NCI-H2081 (cell line): ENCODE measurements around the gene SPATA9.
"Not testable (repeated sequence)": the region's sequence is repeated elsewhere in the genome, so short reads cannot be mapped to it uniquely, and the experiment has no call there.

ENCODE experiments used
- DNase-seq, 2 experiments: peaks; one replicate each; lab custom pipeline; 2025; lab: John Stamatoyannopoulos, UW

Gene SPATA9

DNA sequence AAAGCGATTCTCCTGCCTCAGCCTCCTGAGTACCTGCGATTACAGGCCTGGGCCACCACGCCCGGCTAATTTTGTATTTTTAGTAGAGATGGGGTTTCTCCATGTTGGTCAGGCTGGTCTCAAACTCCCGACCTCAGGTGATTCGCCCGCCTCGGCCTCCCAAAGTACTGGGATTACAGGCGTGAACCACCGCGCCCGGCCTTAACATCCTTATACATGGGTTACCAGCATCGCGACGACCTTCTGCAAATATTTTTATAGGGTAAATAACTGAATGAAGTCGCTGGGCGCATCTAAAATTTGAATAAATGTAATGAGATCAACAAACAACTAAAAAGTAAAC lies 36.6 kb downstream of the SPATA9 start:
- not testable (repeated sequence) for DNase-seq

DNA sequence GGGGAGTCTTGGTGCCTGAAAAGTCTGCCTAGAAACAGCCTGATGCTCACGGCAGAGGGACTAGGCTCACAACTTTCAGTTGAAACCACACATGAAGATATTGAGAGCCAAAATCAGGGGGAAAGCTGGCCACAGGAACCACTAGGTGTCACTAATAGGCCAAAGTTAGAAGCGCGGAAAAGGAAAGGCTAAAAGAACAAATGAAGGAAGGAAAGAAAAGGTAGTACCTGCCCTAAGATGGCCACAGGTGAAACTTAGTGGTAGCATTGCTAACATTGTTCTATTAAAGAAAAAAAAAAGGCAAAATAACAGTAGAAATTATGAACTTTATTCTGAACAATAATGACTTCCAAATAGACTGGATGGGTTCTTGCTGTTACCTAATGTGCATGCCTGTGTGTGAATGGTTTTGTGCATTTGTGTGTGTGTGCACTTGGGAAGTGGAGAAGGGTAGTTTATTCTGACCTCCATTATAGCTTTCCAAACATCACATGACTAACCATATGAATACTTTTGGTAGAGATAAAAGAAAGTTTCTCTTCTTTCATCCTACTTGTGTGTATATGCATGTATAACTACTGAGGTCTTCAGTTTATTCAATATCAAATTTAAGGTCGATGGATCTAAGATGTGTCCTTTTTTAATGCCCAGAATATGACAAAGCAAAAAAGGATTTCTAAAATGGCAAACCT lies 38.3 kb downstream of the SPATA9 start:
- DNase-seq, result peak; percentile 34 to 45

DNA sequence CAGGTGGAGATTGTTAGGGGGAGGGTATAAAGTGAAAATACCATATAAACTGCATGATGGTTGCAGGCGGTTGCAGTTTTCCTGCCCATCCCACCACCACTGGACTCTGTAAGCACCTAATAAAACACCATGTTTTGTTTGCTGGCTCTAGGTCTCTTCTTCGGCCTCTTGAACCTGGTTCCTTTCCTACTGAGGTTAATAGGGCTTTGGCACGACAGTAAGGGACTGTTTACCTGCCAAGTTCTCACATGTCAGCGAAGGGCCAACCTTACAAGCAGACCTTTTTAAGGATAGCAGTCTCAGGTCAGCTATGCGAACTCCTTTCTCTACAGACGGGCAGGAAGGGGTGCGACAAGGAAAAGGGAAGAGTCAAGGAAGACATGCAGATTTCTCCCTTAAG lies 39.6 kb downstream of the SPATA9 start:
- no peak for DNase-seq

DNA sequence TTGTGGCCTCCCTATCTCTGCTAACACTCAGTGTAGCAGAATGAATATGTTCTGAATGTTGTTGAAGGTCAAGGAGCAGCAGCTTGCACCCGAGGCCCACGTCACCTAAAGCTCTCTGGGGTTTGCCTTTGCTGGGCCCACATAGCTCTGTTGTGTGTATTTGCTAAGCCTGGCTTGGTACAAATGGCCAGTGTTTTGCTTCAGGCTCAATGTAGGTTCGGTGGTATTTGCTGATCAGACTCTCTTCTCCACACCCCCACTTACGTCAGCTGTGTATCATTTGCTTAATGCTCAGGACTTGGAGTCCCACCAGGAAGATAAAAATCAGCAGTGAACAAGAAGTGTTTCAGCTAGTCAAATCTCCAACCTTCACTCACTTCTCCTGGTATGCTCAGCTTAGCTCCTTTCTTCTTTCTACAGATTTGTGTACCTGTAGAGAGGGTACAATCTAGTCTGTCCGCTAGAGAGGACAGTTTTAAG lies 41.0 kb downstream of the SPATA9 start:
- DNase-seq, result no peak

DNA sequence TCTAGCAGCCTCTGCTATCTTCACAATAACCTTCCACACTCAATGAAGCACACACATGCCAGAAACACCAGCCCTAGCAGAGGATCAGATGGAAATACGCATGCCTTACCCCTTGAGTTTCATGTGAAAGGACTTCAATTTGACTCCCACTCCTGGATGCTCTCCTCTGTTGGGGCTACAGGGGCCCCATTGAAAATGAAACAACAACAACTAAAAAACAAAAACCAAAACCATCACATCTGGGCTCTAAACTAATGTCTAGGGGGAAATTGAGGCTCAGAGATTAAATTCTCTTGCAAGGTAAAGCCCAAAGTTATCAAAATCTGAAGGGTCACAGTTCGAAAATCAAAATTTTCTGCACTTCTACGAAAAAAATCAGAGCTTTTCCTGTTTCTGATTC lies 44.2 kb downstream of the SPATA9 start:
- no peak for DNase-seq

DNA sequence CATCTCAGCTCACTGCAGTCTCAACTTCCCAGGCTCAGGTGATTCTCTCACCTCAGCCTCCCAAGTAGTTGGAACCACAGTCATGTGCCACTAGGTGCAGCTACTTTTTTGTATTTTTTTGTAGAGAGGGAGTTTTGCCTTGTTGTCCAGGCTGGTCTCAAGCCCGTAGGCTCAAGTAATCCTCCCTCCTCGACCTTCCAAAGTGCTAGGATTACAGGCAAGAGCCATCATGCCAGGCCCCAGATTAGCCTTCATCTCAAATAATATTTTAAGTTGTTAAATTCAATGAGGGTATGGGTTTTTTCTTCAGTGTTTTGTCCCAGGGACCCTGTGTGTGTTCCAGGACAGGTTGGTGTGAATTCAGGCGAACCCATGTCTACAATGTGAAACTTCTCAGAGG lies 48.7 kb downstream of the SPATA9 start:
- DNase-seq, result no peak

DNA sequence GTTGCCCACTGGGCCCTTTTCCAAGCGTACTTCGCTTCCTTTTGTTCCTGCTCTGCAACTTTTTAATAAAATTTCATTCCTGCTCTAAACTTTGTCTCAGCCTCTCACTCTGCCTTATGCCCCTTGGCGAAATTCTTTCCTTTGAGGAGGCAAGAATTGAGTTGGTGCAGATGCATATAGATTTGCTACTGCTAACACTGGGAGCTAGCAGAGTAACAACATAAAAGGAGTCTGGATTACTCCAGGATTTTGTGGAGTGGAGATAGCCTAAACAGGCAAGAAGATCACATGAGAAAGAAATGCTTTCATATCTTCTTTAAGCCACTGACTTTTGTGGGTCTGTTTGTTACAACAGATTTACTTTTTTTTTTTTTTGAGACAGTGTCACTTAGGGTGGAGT lies 49.1 kb downstream of the SPATA9 start:
- DNase-seq, result no peak

DNA sequence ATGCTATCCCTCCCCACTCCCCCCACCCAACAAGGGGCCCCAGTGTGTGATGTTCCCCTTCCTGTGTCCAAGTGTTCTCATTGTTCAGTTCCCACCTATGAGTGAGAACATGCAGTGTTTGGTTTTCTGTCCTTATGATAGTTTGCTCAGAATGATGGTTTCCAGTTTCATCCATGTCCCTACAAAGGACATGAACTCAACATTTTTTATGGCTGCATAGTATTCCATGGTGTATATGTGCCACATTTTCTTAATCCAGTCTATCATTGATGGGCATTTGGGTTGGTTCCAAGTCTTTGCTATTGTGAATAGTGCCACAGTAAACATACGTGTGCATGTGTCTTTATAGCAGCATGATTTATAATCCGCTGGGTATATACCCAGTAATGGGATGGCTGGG lies 49.8 kb downstream of the SPATA9 start:
- DNase-seq, result not testable (repeated sequence)

DNA sequence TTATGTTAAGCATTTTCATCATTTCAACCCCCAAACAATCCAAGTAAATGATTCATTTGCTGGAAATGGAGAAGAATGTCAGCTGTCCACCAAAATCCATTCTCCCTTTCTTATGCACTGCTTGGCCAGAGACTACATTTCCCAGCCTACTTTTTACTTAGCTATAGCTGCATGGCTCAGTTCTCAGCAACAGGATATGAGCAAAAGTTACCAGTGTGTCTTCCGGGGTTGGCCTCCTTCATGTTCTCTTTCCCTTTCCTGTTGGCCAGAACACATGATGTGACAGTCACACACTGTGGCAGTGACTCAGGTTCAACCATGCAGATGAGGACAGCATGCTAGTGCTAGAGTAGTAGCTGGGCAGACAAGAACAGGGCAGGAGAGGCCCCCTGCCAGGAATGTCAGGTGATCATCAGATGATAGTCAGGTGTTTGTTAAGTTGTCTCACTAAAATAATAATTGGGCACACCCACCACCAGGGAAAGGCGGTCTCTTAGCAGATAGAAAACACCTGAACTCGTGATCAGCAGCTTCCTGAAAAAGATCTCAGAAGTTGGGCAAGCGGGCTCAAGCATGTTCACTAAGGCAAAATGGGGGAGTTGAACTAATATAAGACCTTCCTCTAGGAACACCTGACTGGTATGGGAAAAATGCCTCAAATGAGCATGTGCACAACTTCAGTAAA lies 50.7 kb downstream of the SPATA9 start:
- no peak for DNase-seq

DNA sequence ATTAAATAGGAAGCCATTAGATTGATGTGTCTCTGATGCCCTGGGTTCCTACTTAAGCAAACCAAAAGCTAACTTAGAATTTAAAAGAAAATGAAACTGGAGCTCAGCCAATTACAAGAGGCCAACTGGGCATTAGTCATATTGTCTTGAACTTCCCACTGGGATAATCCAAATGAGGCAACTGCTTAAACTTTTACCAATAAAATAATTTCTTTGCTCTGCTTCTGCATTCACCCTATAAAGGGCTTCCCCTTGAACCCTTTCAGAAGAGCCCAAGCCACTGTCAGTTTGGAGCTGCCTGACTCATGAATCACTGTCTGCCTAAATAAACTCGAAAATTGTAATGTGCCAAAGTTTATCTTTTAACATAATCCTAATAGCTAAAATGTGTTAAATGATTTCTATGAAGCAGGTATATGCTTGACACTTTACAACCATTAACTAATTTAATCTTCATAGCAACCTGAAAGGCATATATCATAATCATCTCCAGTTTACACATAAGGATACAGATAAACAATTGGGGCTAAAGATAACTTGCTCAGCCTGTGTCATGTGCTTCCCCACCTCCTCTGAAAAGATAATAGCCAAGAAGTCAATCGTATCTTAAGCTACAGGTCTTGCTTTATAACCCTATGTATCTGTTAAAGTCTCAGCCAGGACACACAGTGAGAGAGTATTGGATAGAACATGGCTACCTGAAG lies 51.4 kb downstream of the SPATA9 start:
- no peak for DNase-seq

DNA sequence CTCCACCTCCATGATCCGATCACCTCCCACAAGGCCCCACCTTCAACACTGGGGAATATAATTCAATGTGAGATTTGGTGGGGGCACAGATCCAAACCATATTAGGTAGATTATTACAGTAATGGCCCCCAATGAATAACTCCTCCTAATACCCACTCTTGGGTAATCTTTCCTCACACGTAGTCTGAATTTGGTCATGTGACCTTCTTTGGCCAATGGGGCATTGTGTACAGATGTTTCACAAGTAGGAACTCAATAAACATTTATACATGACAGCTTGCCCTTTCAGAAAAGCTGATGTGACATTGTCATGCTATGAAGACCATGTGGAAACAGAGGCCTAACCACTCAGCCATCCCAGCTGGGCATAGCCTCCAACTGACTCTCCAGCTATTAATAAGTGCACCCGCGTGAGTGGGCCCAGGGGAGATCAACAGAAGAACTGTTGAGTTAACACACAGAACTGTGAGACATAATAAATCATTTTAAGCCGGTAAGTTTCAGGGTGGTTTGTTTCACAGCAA lies 52.3 kb downstream of the SPATA9 start:
- no peak for DNase-seq

DNA sequence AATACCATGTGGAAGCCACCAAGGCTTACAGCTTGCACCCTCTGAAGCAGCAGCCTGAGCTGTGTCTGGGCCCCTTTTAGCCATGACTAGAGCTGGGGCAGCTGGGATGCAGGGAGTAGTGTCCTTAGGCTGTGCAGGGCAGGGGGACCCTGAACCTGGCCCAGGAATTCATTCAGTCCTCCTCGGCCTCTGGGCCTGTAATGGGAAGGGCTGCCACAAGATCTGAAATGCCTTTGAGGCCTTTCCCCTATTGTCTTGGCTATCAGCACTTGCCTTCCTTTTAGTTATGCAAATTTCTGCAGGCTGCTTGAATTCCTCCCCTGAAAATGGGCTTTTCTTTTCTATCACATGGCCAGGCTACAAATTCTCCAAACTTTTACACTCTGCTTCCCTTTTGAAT lies 53.9 kb downstream of the SPATA9 start:
- no peak for DNase-seq

DNA sequence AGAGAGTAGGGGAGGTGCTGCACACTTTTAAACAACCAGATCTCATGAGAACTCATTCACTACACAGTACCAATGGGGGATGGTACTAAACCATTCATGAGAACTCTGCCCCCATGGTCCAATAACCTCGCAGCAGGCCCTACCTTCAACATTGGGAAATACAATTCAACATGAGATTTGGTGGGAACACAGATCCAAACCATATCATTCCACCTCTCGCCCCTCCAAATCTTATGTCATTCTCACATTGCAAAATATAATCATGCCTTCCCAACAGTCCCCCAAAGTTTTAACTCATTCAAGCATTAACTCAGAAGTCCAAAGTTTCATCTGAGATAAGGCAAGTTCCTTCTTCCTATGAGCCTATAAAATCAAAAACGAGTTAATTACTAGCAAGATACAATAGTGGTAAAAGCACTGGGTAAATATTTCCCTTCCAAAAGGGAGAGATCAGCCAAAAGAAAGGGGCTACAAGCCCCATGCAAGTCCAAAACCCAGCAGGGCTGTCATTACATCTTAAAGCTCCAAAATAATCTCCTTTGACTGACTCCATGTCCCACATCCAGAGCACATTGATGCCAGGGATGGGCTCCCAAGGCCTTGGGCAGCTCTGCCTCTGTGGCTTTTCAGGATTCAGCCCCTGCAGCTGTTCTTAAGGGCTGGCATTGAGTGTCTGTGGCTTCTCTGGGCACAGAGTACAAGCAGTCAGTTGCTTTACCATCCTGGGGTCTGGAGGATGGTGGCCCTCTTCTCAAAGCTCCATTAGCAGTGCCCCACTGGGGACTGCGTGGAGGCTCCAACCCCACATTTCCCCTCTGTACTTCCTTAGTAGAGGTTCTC lies 54.6 kb downstream of the SPATA9 start:
- DNase-seq, result no peak

DNA sequence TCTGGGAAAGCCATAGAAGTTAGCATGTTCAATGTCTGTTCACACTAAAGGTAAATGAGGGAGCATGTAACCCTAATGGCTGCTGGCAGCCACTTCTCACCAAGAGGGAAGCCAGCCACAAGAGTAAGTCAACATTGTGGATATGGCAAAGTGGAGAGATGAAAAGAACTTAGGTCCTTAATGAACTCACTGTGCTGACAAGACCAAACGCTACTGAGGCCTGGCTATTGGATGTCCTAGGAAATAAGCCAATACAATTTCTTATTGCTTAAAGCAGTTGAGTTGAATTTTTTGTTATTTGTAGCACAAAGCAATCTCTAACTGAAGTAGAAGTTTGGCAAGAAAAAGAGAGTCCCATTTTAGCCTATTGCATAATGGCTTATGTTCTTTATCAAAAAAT lies 56.1 kb downstream of the SPATA9 start:
- DNase-seq, result no peak

DNA sequence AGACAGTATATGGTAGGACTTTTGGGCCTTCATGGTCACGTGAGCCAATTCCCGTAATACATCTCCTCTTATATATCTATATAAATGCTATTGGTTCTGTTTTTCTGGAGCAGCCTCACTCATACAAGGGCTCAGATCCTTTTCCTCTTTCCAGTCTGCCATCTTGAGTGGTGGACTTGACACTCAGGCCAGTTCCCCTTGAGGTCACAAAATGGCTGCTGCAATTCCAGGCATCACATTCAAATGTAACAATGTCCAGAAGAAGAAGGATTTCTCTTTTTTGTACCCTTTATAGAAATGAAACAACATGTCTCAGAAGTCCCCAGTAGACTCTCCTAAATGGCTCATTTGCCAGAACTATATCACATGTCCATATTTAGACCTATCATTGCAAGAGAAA lies 58.4 kb downstream of the SPATA9 start:
- no peak for DNase-seq

DNA sequence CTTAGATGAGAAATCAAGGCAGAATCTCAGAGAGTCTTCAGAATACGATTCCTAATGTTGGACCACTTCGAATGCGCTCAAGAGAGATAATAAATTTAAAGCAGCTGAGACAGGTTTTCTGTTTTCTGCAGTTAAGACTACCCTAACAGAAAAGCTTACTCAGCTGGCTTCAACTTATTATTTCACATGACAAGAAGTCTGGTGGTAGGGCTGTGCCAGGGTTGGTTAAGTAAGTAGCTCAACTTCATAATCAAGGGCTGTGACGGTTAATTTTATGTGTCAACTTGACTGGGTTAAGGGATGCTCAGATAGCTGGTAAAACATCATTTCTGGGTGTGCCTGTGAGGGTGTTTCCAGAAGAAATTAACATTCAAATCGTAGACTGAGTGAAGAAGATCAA lies 59.1 kb downstream of the SPATA9 start:
- DNase-seq, result no peak

DNA sequence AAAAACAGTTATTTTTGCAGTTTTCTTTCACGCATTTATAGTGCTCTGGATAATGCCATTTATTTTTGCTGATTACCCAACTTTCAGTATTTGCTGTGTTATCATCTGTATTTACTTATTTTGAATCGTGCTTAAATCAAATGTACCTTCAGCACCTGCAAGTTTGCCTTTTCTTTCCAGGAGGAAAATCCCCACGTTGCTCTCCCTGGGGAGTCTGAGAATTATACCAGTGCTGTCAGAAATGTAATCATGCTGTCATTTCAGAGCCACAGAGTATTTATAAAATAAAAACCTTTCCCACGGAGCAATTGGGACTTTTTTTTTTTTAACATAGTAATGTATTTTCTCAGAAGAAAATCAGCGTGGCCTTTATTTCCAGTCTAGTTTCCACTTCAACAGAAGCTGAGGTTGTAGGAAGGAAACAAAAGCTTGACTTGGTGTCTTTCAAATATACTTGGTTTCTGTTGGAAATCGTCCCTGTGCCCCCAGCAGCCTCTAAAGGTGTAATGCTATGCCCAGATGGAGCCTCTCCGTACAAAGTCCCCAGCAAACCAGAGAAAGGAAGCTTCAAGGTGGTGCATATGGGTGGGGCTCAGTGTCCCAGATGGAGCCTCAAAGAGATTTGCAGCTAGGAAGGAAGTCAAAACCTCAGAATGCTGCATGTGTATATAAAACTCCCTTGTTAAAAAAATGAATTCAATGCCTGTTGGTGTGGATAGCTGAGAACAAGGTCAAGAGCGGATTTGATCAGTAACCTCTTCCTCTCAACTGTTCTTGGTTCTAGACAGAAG lies 60.8 kb downstream of the SPATA9 start:
- peak in 1 of 2 experiments; percentile 13 for DNase-seq

DNA sequence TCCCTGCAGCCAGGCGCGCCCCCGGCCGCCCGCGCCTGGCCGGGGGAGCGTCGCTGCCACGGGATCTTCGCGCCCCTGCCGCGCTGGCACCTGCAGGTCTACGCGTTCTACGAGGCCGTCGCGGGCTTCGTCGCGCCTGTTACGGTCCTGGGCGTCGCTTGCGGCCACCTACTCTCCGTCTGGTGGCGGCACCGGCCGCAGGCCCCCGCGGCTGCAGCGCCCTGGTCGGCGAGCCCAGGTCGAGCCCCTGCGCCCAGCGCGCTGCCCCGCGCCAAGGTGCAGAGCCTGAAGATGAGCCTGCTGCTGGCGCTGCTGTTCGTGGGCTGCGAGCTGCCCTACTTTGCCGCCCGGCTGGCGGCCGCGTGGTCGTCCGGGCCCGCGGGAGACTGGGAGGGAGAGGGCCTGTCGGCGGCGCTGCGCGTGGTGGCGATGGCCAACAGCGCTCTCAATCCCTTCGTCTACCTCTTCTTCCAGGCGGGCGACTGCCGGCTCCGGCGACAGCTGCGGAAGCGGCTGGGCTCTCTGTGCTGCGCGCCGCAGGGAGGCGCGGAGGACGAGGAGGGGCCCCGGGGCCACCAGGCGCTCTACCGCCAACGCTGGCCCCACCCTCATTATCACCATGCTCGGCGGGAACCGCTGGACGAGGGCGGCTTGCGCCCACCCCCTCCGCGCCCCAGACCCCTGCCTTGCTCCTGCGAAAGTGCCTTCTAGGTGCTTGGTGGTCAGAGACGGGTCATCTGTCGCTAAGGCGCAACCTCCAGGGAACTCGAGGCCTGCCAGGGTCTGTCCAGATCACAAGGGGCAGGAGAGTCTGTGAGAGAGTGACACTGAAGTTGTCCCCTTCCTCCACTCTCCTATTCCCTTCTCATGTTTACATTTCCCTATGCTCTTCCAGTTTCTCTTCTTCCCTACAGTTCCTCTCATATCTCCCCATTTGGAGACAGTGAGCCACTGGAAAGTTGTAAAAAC lies 61.6 kb downstream of the SPATA9 start:
- DNase-seq, result peak; percentile 23 to 60

DNA sequence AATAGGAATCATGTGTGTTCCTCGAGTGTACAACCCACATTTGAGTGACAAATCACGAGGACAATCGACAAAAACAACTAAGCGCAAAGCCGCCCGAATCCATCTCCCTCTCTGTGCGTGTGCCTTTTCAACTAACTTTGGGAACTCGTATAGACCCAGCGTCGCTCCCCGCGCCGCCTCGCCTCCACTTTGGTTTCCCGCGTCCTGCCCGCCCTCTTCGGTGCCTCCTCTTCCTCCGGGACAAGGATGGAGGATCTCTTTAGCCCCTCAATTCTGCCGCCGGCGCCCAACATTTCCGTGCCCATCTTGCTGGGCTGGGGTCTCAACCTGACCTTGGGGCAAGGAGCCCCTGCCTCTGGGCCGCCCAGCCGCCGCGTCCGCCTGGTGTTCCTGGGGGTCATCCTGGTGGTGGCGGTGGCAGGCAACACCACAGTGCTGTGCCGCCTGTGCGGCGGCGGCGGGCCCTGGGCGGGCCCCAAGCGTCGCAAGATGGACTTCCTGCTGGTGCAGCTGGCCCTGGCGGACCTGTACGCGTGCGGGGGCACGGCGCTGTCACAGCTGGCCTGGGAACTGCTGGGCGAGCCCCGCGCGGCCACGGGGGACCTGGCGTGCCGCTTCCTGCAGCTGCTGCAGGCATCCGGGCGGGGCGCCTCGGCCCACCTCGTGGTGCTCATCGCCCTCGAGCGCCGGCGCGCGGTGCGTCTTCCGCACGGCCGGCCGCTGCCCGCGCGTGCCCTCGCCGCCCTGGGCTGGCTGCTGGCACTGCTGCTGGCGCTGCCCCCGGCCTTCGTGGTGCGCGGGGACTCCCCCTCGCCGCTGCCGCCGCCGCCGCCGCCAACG lies 62.5 kb downstream of the SPATA9 start, which contains the start of gene GPR150:
Gene GPR150, plus strand, starts transcription at position 58 of the 840 bp plus-strand sequence. Its CDS starts 189 bp downstream, at position 247.
- DNase-seq, result peak; percentile 45 to 66
